ENCODE data around the gene ARL16. TPM values are rescaled to one million over a fixed set of nuclear protein-coding genes. Genes with fewer than 3 reads are reported as not detected.

The ARL16 gene
- total RNA-seq, 6 donors from 2014 or later = 16.9 to 47.1 (median 20.5) TPM

- WGBS, 2 donors = 87 to 91% methylated on average over 24 to 25 of the region's 25 CpGs
- Histone ChIP-seq H3K36me3 (peaks cover 37 to 93% (median 85%) of the 10 kb centered on the region in 4 donors), H3K9me3 (no peaks in the 10 kb centered on the region), H3K27ac (no peak overlapping the region), H3K4me1 (peaks cover 17 to 20% (median 19%) of the 10 kb centered on the region in 4 donors), H3K27me3 (no peaks in the 10 kb centered on the region), H3K4me3 (no peak overlapping the region)
- ATAC-seq (ENCODE audit: low FRiP score in 2 of 2) = no peak
- DNase-seq = peak in 1 of 2 donors; percentile 19
- TF ChIP-seq POLR2A (IDR thresholded peaks at IDR 0.05) = no peak
- no peak for TF ChIP-seq CTCF (IDR thresholded peaks at IDR 0.05)
- TF ChIP-seq EP300 (IDR thresholded peaks at IDR 0.05) = no peak
- no peak for TF ChIP-seq POLR2AphosphoS5 (IDR thresholded peaks at IDR 0.05)
Observed at GRCh38 chr17:81697261-81698044, 13.9 kb upstream of the ARL16 start.

- Histone ChIP-seq H3K27me3 (no peaks in the 10 kb centered on the region), H3K27ac (no peak overlapping the region), H3K4me1 (peaks cover 7 to 9% (median 8%) of the 10 kb centered on the region in 4 donors), H3K4me3 (no peak overlapping the region), H3K9me3 (no peaks in the 10 kb centered on the region), H3K36me3 (peaks cover 44 to 99% (median 92%) of the 10 kb centered on the region in 4 donors)
- no peak for ATAC-seq (ENCODE audit: low FRiP score in 2 of 2)
- DNase-seq = peak in 1 of 2 donors; percentile 76
- 96% methylated on average over 15 to 40 of the region's 40 CpGs for WGBS, 2 donors
- TF ChIP-seq POLR2AphosphoS5 (IDR thresholded peaks at IDR 0.05) = no peak
Observed at GRCh38 chr17:81696218-81696941, 12.8 kb upstream of the ARL16 start.

GRCh38 chr17:81695801-81696200 is 12.2 kb upstream of the ARL16 start:
- ATAC-seq (ENCODE audit: low FRiP score in 2 of 2) = no peak
- Histone ChIP-seq H3K27me3 (no peaks in the 10 kb centered on the region), H3K36me3 (peaks cover 43 to 99% (median 92%) of the 10 kb centered on the region in 4 donors), H3K9me3 (no peaks in the 10 kb centered on the region), H3K4me1 (peaks cover under 1 to 3% (median 2%) of the 10 kb centered on the region in 4 donors), H3K27ac (no peak overlapping the region), H3K4me3 (no peak overlapping the region)
- TF ChIP-seq POLR2A (IDR thresholded peaks at IDR 0.05) (no peak), CTCF (IDR thresholded peaks at IDR 0.05) (no peak), EP300 (IDR thresholded peaks at IDR 0.05) (no peak), POLR2AphosphoS5 (IDR thresholded peaks at IDR 0.05) (no peak)
- peak in 1 of 2 donors; percentile 77 for DNase-seq
- WGBS, 2 donors = 88 to 90% methylated on average over 13 to 22 of the region's 22 CpGs

GRCh38 chr17:81695211-81695610 is 11.6 kb upstream of the ARL16 start:
- H3K27ac ChIP-seq = no peak overlapping the region
- TF ChIP-seq EP300 (IDR thresholded peaks at IDR 0.05) (no peak), POLR2A (IDR thresholded peaks at IDR 0.05) (no peak), POLR2AphosphoS5 (IDR thresholded peaks at IDR 0.05) (no peak), CTCF (IDR thresholded peaks at IDR 0.05) (no peak)
- H3K27me3 ChIP-seq = no peaks in the 10 kb centered on the region
- DNase-seq (no peak), ATAC-seq (ENCODE audit: low FRiP score in 2 of 2) (no peak)
- WGBS, 2 donors = 98% methylated on average over 6 of the region's 6 CpGs; no CpG with 5 or more reads in 1 of the 2 donors
- no peaks in the 10 kb centered on the region for H3K9me3 ChIP-seq
- H3K4me1 ChIP-seq = no peaks in the 10 kb centered on the region
- no peak overlapping the region for H3K4me3 ChIP-seq
- peaks cover 43 to 99% (median 92%) of the 10 kb centered on the region in 4 donors for H3K36me3 ChIP-seq

GRCh38 chr17:81694810-81695209 is 11.2 kb upstream of the ARL16 start:
- Histone ChIP-seq H3K4me3 (no peak overlapping the region), H3K36me3 (peaks cover 43 to 100% (median 94%) of the 10 kb centered on the region in 4 donors), H3K9me3 (no peaks in the 10 kb centered on the region), H3K4me1 (no peaks in the 10 kb centered on the region), H3K27ac (no peak overlapping the region), H3K27me3 (no peaks in the 10 kb centered on the region)
- ATAC-seq (ENCODE audit: low FRiP score in 2 of 2) (no peak), DNase-seq (no peak)
- 96 to 97% methylated on average over 14 to 19 of the region's 19 CpGs for WGBS, 2 donors
- TF ChIP-seq POLR2A (IDR thresholded peaks at IDR 0.05) (no peak), EP300 (IDR thresholded peaks at IDR 0.05) (no peak), POLR2AphosphoS5 (IDR thresholded peaks at IDR 0.05) (no peak), CTCF (IDR thresholded peaks at IDR 0.05) (no peak)
